C4-2B (cell line): Measurements from ENCODE around the gene HSPA8.

Experiments used
- H3K27ac ChIP-seq: fragments of 450-650 bp; 2 replicates; pipeline ENCODE4 v1.5.1; 2017
- CTCF ChIP-seq: fragments of 450-650 bp; conservative IDR thresholded peaks from 2 replicates; pipeline ENCODE4 v1.5.1; 2017; ENCODE audit warnings: mild to moderate bottlenecking
- ZFX ChIP-seq: fragments of 450-650 bp; IDR thresholded peaks from 2 replicates; pipeline ENCODE4 v1.6.1; 2017

HSPA8 gene

GRCh38 chr11:123069908-123070821 is 8.2 kb upstream of the HSPA8 start:
- H3K27ac ChIP-seq = no peak overlapping the region
- TF ChIP-seq ZFX = no peak
- TF ChIP-seq CTCF = no peak

- TF ChIP-seq CTCF (no peak), ZFX (no peak)
- peak overlapping the region; percentile 31; the same call in 1 of the 2 replicates for H3K27ac ChIP-seq
Observed at GRCh38 chr11:123065621-123066020, 3.7 kb upstream of the HSPA8 start.

- peak overlapping the region; percentile 31 for H3K27ac ChIP-seq
- TF ChIP-seq CTCF (no peak), ZFX (no peak)
Observed at GRCh38 chr11:123063826-123064657, 2.1 kb upstream of the HSPA8 start.

GRCh38 chr11:123062892-123063825 is 1.2 kb upstream of the HSPA8 start:
- peak overlapping the region; percentile 100 for H3K27ac ChIP-seq
- TF ChIP-seq ZFX = peak; percentile 73
- TF ChIP-seq CTCF = no peak

GRCh38 chr11:123062158-123062891 is 389 bp upstream of the HSPA8 start:
- TF ChIP-seq ZFX = no peak
- no peak for TF ChIP-seq CTCF

GRCh38 chr11:123060277-123061000 is 1.5 kb downstream of the HSPA8 start:
- H3K27ac ChIP-seq = peak overlapping the region; percentile 100
- TF ChIP-seq CTCF = no peak
- TF ChIP-seq ZFX = no peak

More at GRCh38 chr11:123062158-123062891, 389 bp upstream of the HSPA8 start:
- peak overlapping the region; percentile 100 for H3K27ac ChIP-seq

GRCh38 chr11:123059041-123059920 is 2.7 kb downstream of the HSPA8 start:
- peak overlapping the region; percentile 25; the same call in 1 of the 2 replicates for H3K27ac ChIP-seq
